Stimulated activated CD8-positive, alpha-beta memory T cell treated with anti-CD3 and anti-CD28 coated beads, Interleukin-7, amount 100 ng/mL, for 4 hours (primary cell): ENCODE measurements around the gene CSNK1A1.
"Not testable (repeated sequence)": the region's sequence is repeated elsewhere in the genome, so short reads cannot be mapped to it uniquely, and the experiment has no call there.

Experiments used
- DNase-seq, 2 donors: peaks; one replicate each; pipeline ENCODE4 v3.0.0-alpha.2; 2020; ENCODE audit warnings: low read depth in 2 of 2

Gene CSNK1A1

DNA sequence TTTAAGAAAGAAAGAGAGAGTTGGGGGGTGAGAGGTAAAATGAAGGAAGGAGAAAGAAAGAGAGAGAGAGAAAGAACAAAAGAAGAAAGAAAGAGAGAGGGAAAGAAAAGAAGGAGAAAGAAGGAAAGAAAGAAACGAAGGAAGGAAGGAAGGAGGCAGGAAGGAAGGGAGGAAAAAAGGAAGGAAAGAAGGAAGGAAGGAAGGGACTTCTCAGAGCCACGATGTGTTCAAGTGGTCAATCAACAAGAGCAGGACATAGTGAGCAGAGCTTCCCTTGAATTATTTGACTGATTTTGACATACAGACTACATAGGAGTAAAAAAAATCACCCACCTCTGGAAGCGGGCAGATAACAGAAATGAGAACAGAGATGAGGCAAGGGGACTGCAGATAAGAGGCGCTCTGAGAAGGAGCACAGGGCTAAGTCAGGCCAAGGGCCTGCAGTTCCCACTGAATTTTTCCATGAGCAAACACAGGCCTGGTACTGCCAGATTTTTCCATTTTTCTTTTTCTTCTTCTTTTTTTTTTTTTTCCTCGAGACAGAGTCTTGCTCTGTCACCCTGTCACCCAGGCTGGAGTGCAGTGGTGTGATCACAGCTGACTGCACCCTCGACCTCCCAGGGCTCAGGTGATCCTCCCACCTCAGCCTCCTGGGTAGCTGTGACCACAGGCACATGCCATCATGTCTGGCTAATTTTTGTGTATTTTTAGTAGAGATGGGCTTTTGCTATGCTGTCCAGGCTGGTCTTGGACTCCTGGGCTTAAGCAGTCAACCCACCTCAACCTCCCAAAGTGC, 94.4 kb downstream of the CSNK1A1 start:
- no peak for DNase-seq

DNA sequence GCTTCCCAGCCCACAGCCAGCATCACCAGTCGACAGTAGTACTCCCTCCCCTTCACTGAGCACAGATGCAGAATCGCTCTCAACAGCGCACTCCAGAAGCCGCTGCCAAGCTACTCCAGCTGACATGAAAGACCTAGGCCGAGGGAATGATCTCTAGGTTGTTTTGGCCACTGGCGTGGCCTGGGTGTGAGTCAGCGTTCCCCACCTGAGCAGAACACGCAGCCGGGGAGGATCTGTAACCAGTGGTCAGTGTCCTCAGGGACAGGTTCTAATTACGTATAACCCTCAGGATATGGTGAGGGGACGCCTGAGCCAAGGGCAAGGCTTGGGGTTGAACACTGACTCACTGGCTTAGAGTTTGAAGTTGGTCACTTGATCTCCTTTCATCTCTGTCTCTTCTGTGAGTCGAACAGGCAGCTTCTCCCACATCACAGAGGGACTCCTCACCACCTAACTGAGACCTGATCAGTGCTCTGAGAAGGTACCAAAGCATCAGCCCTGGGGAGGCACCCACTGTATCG, 95.3 kb downstream of the CSNK1A1 start:
- DNase-seq, result no peak

DNA sequence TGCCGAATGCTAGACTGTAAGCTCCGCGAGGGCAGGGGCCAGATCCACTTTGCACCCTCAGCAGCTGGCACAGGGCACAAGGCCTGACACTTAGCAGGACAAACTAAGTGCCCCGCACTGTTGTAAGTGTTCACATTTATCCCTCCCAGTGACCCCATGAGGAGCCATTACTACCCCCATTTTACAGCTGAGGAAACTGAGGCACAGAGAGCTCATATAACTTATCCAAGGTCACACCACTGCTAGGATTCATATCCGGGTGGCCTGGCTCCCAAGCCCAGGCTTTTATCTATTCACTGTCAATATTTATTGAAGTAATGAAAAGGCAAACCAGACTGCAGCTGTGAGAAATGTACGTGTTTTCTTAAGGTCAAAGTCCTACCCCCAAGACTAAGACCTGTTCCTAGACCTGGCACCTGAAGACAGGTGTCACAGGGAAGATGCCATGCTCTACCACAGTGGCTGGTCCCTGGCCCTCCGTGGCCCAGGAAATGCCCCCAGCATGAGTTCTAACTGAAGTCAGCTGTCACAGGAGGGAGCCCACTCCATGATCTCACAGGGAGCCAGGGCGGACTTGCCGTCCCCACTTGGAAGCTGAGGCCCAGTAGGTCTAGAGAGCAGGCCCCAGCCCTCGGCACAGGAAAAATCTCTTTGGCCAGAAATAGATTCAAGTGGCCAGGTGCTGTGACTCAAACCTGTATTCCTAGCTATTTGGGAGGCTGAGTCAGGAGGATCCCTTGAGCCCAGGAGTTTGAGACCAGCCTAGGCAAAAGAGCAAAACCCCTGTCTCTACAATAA, 97.4 kb downstream of the CSNK1A1 start:
- no peak for DNase-seq

DNA sequence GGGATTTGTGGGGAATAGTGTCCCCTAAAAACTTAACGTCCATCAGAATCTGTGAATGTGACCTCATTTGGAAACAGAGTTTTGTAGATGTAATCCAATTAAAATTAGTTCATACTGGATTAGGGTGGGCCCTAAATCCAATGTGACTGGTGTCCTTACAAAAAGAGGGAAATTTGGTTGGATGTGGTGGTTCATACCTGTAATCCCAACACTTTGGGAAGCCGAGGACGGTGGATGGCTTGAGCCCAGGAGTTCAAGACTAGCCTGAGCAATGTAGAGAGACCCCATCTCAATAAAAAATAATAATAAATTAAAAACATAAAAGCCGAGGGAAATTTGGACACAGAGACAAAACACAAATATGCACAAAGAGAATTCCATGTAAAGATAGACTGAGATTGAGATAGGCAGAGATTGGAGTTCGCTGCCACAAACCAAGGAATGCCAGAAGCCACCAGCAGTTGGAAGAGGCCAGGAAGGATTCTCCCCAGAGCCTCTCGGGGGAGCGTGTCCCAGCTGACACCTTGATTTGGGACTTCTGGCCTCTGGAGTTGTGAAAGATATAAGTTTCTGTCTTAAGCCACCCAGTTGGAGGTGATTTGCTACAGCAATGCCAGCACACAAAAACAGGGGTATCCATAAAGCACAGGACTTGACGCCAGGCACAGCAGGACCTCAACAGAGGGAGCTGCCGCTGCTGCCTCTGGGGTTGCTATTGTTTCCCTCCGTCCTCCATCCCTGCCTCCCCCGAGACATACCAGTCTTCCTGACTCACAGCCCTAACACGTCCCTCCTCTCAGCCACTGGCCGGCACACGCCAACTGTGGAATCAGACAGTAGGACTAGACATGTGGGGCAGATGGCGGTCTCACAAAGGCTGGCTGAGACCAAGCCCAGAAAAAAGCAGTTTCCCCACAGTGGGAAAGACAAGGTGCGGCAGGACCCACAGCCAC, 98.3 kb downstream of the CSNK1A1 start:
- DNase-seq, result no peak

DNA sequence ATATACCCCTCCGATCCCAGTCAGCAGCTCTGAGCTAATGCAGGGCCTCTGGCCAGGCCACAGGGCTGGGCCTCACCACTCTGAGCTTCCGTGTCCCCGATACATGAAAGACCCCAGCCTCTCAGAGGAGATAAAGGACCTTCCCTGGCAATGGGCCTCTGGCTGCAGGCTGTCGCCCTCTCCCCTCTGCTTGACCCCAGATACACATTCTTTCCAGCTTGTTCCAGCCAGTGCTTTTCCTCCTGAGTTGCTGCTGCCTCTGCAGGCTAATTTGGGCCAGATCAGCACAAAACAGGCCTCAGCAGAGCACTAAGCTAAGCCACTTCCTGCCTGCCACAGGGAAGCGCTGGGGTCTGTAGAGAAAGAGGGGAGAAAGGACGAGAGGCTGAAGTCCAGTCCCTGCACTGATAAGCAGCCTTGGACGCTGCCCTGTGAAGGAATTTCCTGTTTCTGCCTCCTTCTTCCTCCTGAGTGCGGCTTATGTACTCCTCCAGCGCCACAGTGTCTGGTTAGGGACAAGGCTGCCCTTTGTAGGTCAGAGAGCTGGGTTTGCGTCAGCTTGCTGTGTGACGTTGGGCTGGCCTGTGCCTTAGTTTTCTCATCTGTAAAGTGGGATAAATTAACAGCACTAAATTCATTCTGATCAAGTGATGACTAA, 99.1 kb downstream of the CSNK1A1 start:
- DNase-seq, result no peak

DNA sequence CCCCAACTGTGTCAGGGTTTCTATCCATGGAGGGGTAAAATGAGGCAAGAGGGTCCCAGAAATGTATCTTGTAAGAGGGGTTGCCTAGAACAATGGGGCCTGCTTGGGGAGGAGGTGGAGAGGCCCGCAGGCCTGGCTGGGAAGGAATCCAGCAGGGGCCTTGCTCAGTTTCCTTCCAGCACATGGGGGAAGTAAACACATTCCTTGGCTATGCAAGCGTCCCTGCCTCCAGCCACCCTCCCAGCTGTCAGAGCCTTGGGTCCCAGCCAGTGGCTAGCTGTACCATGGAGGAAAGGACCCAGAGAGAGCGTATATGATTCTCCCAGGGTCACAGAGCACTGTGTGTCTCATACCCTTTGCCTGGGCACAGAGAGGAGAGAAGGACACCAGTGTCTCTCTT, 101.0 kb downstream of the CSNK1A1 start:
- no peak for DNase-seq

DNA sequence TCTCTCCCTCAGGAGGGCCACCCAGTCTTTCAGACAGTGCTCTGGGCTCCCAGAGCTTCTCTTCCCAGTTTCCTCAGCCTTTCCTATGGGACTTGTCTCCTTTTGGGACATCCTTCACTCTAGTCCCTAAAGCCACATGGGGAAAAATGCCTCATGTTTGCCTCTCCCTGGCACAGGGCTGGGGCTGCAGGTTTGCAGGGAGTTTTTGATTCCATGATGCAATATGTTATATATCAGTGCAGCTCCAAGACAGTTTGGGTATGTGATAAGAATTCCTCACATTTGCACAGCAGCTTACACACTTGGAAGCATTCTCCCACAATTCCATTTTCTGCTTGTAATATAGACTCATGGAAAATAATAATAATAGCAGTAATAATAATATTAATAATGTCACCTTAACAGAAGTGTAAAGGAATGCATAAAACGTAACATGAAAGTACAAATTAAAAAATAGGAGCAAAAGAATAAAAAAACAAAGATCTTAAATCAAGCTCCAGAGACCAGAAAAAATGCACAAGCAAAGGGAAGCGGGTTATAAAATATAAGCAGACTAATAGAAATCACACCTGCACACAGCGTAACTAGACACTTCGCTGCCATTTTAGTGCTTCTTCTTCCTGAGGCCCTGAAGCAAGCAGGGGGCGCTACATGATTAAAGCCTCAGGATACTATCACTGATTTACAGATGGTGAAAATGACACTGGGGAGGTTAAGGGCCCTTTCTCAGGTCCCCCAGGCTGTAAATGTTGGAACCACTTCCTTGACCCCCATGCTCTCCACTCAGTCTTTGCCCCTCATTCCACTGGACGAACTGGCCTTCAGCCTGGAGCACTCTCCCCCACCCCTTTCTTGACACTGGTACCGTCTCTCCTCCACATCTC, 102.2 kb downstream of the CSNK1A1 start:
- DNase-seq, result no peak

DNA sequence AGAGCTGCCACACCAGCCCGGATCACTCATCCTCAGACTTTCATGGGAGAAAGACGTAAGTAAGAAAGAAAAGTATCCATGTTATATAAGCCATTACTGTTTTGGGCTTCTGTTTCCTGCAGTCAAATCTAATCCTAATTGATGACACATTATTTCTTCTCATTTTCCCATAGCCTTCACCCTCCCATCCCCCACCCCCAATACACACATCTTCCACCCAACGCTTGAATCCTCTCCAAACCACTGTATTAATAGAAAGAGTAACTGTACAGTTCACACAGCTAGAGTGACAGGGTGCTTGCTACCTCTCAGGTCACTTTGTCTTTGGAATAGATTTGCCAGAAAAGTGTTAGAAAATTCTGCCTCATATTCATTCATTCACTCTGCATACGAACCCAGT, 102.8 kb downstream of the CSNK1A1 start:
- no peak for DNase-seq

DNA sequence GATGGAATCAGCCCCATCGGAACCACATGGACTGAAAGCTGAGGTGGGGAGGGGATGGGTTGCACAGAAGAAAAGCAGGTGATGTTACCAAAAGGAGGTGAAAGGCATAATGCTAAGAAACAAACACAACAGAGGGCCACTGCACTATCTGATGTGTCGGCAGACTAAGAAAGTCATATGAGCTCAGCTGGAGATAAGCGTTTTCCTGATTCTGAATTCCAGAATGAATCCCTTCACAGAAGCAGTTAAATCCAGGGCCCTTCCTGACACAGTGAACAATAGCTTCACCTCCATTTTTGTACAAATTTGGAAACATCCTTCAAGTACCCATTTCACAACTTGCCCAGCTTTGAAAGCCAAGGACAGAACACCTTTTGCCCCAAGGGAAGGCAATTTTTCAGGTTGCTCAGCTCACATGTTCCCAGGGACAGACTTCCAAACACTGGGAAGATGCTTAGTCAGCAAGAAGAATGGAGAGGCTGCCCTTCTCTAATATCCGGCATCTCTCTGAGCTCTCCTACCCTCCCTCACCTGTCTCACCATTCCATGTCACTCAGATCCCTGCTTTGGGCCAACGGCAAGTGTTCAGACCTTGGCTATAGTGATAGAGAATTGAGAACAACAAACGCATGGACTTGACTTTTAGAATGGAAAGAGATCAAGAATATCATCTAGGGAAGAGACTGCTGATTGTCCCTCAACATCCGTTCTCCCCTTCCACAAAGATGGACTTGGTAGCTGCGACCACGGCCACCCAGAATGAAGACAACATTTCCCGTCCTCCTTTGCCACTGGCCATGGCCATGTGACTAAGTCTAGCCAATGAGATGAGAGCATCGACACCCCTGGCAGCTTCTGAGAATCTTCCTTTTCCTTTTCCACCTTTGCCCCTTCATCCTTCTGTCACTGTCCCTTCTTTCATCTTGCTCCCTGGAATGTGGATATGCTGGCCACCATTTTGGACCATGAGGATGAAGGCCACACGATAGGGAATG, 103.6 kb downstream of the CSNK1A1 start:
- DNase-seq, result no peak

DNA sequence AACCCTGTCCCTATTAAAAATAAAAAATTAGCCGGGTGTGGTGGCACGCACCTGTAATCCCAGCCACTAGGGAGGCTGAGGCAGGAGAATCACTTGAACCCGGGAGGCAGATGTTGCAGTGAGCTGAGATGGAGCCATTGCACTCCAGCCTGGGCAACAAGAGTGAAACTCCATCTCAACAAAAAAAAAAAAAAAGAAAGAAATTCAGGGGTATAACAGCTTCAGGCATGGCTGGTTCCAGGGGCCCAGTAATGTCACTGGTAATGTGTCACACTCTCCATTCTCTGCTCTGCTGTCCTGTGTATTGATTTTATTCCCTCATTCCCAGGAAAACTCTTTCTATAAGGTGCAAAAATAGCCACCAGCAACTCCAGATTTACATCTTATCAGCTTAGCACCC, 104.4 kb downstream of the CSNK1A1 start:
- not testable (repeated sequence) for DNase-seq

DNA sequence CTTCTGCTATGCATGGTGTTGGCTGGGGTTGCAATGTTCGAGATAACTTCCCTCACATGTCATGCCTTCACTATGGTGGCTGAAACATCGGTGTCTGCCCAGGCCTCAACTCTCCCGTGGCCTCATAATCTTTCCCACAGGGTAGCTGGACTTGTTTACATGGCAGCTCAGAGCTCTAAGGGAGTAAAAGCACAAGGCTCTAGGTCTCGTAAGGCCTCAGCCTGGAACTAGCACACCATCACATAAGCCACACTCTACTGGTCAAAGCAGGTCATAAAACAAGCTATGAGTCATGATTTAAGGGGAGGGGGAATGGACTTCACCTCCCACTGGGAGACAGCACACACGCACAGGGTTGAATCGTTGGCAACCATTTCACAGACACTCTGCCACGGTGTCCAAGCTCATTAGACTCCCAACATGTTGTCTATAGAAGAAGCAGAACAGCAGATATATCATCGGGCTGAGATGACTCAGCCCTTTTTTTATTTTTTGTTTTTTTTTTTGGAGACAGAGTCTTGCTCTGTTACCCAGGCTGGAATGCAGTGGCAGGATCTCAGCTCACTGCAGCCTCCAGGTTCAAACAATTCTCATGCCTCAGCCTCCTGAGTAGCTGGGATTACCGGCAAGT, 105.4 kb downstream of the CSNK1A1 start:
- DNase-seq, result no peak

DNA sequence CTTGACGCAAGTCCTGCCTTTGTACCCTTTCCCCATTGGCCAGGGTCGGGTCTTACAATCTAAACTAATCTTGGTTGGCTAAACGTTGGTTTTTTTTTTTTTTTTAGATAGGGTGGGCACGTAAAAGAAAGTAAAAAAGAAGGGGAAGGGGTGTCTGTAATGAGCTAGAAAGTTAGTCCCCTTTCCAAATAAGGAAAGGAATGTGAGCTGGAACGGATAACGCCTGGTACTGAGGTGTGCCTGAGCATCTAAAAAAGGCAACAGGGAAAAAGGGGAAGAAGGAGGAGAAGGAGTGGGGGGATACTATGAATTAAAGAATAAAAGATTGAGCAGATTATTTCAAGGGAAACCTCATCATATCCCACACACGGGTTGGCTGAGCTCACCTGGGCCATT, 105.9 kb downstream of the CSNK1A1 start:
- no peak for DNase-seq

DNA sequence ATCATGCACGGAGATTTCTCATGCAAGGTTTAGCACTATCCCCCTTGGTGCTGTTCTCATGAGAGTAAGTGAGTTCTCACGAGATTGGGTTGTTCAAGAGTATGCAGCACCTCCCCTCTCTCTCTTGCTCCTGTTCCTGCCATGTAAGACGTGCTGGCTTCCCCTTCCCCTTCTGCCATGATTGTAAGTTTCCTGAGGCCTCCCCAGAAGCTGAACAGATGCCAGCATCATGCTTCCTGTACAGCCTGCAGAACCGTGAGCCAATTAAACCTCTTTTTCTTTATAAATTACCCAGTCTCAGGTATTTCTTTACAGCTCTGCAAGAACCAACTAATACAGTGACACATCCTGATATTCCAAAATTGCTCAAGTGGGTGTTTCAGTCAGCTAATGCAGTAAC, 106.8 kb downstream of the CSNK1A1 start:
- DNase-seq, result not testable (repeated sequence)

DNA sequence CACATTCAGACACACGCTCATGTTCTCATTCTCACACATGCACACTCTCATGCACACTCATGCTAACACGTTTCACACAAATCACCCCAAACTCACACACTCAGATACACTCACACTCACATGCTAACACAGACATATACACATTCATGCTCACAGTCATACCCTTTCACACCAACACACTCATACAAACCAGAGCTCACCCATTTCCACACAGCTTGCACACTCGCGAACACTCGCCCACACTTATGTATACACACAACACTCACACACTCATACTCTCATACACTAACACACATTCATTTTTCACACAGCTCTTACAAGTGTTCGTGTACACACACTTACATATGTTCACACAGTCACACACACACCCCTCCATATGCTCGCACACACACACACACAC, 108.0 kb downstream of the CSNK1A1 start:
- DNase-seq, result no peak

DNA sequence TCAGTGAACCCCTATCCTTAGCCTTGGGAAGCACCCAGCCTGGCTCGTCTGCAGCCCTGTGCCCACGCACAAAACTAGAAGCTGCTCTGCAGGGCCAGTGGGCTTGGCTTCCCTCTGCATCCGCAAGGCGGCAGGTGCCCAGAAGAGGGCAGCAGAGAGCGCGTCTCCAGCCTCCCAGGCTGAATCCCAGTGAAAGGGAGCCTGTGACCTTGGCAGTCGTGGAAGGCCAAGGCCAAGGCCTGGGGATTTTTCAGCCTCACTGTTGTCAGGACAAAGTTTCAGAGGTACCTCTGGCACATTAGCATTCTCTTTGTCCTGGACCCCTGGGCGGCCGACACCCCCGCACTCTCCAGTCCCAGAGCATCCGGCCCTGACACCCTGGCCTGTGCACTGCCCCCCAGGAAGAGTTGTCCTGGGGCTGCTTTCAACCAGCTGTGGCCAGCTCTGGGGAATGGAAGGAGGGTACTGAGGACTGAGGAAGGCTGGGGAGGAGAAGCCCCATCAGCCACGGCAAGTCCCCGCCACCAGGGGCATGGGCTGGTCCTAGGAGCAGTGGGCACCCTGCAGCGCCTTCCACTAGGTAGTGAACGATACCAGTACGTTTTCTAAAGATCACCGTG, 108.6 kb downstream of the CSNK1A1 start:
- DNase-seq, result peak; percentile 33 to 48
